ENCODE data around the gene RNF183. TPM values are rescaled to one million over a fixed set of nuclear protein-coding genes. Genes with fewer than 3 reads are reported as not detected.

The RNF183 gene
- total and polyA plus RNA-seq, 2 donors (not counting 1 experiment from before 2014, with no cell fraction given): not detected

GRCh38 chr9:113350937-113351336 lies 47.8 kb upstream of the RNF183 start:
- Histone ChIP-seq H3K27me3 (ENCODE audit: control insufficient read depth, insufficient read depth, low read length) (peaks cover 35% of the 10 kb centered on the region), H3K36me3 (ENCODE audit: control insufficient read depth, insufficient read depth, low read length) (no peaks in the 10 kb centered on the region), H3K27ac (ENCODE audit: insufficient read depth, low read length) (no peak overlapping the region), H4K20me1 (ENCODE audit: control insufficient read depth, extremely low read depth, insufficient read depth, low read length) (no peaks in the 10 kb centered on the region), H3K4me2 (ENCODE audit: extremely low read depth, insufficient read depth, low read length) (no peak overlapping the region), H3K4me3 (replicated peaks in 1 of 4; ENCODE audit: control extremely low read depth in 1 of 4, insufficient read depth in 1 of 4, low read depth in 3 of 4, low read length in 4 of 4) (no peak overlapping the region), H3K4me1 (ENCODE audit: control insufficient read depth, extremely low read depth, insufficient read depth, low read length) (no peaks in the 10 kb centered on the region), H2AFZ (ENCODE audit: low read length) (no peak overlapping the region), H3K79me2 (ENCODE audit: control insufficient read depth, insufficient read depth, low read length) (no peaks in the 10 kb centered on the region), H3K9me3 (ENCODE audit: control insufficient read depth, insufficient read depth, low read depth, low read length) (no peaks in the 10 kb centered on the region), H3K9ac (ENCODE audit: insufficient read depth, low read length) (no peak overlapping the region)
- TF ChIP-seq CTCF (conservative IDR thresholded peaks at IDR 0.05 in 1 of 2, IDR thresholded peaks at IDR 0.05 in 1 of 2; ENCODE audit: low read depth in 1 of 2, low read length in 2 of 2): no peak
- no peak for TF ChIP-seq EZH2 (IDR thresholded peaks at IDR 0.05; ENCODE audit: low read length, missing control alignments)
- DNase-seq (ENCODE audit: low read depth in 2 of 2): no peak

- H3K36me3 ChIP-seq (ENCODE audit: control insufficient read depth, insufficient read depth, low read length): no peaks in the 10 kb centered on the region
- DNase-seq (ENCODE audit: low read depth in 2 of 2): no peak
- peaks cover 32% of the 10 kb centered on the region for H3K27me3 ChIP-seq (ENCODE audit: control insufficient read depth, insufficient read depth, low read length)
- no peak overlapping the region for H2AFZ ChIP-seq (ENCODE audit: low read length)
- no peaks in the 10 kb centered on the region for H4K20me1 ChIP-seq (ENCODE audit: control insufficient read depth, extremely low read depth, insufficient read depth, low read length)
- no peak overlapping the region for H3K27ac ChIP-seq (ENCODE audit: insufficient read depth, low read length)
- no peak overlapping the region for H3K9ac ChIP-seq (ENCODE audit: insufficient read depth, low read length)
- no peaks in the 10 kb centered on the region for H3K79me2 ChIP-seq (ENCODE audit: control insufficient read depth, insufficient read depth, low read length)
- H3K4me2 ChIP-seq (ENCODE audit: extremely low read depth, insufficient read depth, low read length): peak overlapping the region; percentile 52
- TF ChIP-seq CTCF (conservative IDR thresholded peaks at IDR 0.05 in 1 of 2, IDR thresholded peaks at IDR 0.05 in 1 of 2; ENCODE audit: low read depth in 1 of 2, low read length in 2 of 2) (no peak), EZH2 (IDR thresholded peaks at IDR 0.05; ENCODE audit: low read length, missing control alignments) (peak; percentile 95)
- no peak overlapping the region for H3K4me3 ChIP-seq (replicated peaks in 1 of 4; ENCODE audit: control extremely low read depth in 1 of 4, insufficient read depth in 1 of 4, low read depth in 3 of 4, low read length in 4 of 4)
- H3K9me3 ChIP-seq (ENCODE audit: control insufficient read depth, insufficient read depth, low read depth, low read length): no peaks in the 10 kb centered on the region
- no peaks in the 10 kb centered on the region for H3K4me1 ChIP-seq (ENCODE audit: control insufficient read depth, extremely low read depth, insufficient read depth, low read length)
Observed at GRCh38 chr9:113350107-113350661, 47.0 kb upstream of the RNF183 start.

GRCh38 chr9:113349445-113350094 lies 46.4 kb upstream of the RNF183 start, which contains the start of gene BSPRY:
BSPRY (plus strand) TSS chr9:113349541; CDS start chr9:113349580, 39 bp downstream.
- H3K9ac ChIP-seq (ENCODE audit: insufficient read depth, low read length): no peak within 1 kb of the TSS
- H4K20me1 ChIP-seq (ENCODE audit: control insufficient read depth, extremely low read depth, insufficient read depth, low read length): no peaks in the 10 kb centered on the region
- no peaks in the 10 kb centered on the region for H3K4me1 ChIP-seq (ENCODE audit: control insufficient read depth, extremely low read depth, insufficient read depth, low read length)
- no peaks in the 10 kb centered on the region for H3K9me3 ChIP-seq (ENCODE audit: control insufficient read depth, insufficient read depth, low read depth, low read length)
- no peak for DNase-seq (ENCODE audit: low read depth in 2 of 2)
- TF ChIP-seq EZH2 (IDR thresholded peaks at IDR 0.05; ENCODE audit: low read length, missing control alignments): peak; percentile 15
- no peak for TF ChIP-seq CTCF (conservative IDR thresholded peaks at IDR 0.05 in 1 of 2, IDR thresholded peaks at IDR 0.05 in 1 of 2; ENCODE audit: low read depth in 1 of 2, low read length in 2 of 2)
- H3K4me3 ChIP-seq (replicated peaks in 1 of 4; ENCODE audit: control extremely low read depth in 1 of 4, insufficient read depth in 1 of 4, low read depth in 3 of 4, low read length in 4 of 4): peak within 1 kb of the TSS in 2 of 4 experiments; percentile 17 to 38
- H2AFZ ChIP-seq (ENCODE audit: low read length): no peak within 1 kb of the TSS
- H3K36me3 ChIP-seq (ENCODE audit: control insufficient read depth, insufficient read depth, low read length): no peaks in the 10 kb centered on the region
- no peaks in the 10 kb centered on the region for H3K79me2 ChIP-seq (ENCODE audit: control insufficient read depth, insufficient read depth, low read length)
- no peak within 1 kb of the TSS for H3K27ac ChIP-seq (ENCODE audit: insufficient read depth, low read length)
- peak within 1 kb of the TSS; percentile 52 for H3K4me2 ChIP-seq (ENCODE audit: extremely low read depth, insufficient read depth, low read length)
- H3K27me3 ChIP-seq (ENCODE audit: control insufficient read depth, insufficient read depth, low read length): peaks cover 32% of the 10 kb centered on the region
